Stimulated activated memory B cell treated with anti-CD40 and anti-IgM and Interleukin-4, amounts not matched to agents 10 μg/mL and 1 μg/mL and 100 μg/mL, for 72 hours (primary cell): ENCODE data around the gene GDA.
"Not testable (repeated sequence)": the region's sequence is repeated elsewhere in the genome, so short reads cannot be mapped to it uniquely, and the experiment has no call there.

Experiments
- ATAC-seq: fragments of 150-1000 bp; cut with Tn5 transposase; 2 replicates; pipeline ENCODE4 v1.10.0; 2021
- H3K27ac Mint-ChIP-seq: one replicate; pipeline ENCODE4 v1.8.0; 2022; ENCODE audit warnings: mild to moderate bottlenecking, mixed read lengths
- H3K27me3 Mint-ChIP-seq: one replicate; pipeline ENCODE4 v1.8.0; 2022; ENCODE audit warnings: mixed read lengths
- H3K36me3 Mint-ChIP-seq: one replicate; pipeline ENCODE4 v1.8.0; 2022; ENCODE audit warnings: mixed read lengths
- H3K4me1 Mint-ChIP-seq: one replicate; pipeline ENCODE4 v1.8.0; 2022; ENCODE audit warnings: mixed read lengths
- H3K4me3 Mint-ChIP-seq: one replicate; pipeline ENCODE4 v1.8.0; 2022; ENCODE audit warnings: mild to moderate bottlenecking, moderate library complexity, mixed read lengths
- H3K9me3 Mint-ChIP-seq: one replicate; pipeline ENCODE4 v1.8.0; 2022; ENCODE audit warnings: mixed read lengths

GDA gene

GRCh38 chr9:72270359-72270758, 121.1 kb downstream of the GDA start:
- H3K27ac Mint-ChIP-seq, H3K4me1 Mint-ChIP-seq, H3K9me3 Mint-ChIP-seq, H3K36me3 Mint-ChIP-seq, H3K27me3 Mint-ChIP-seq, H3K4me3 Mint-ChIP-seq, ATAC-seq: not testable (repeated sequence)

- Mint-ChIP-seq H3K9me3 (no peaks in the 10 kb centered on the region), H3K36me3 (no peaks in the 10 kb centered on the region), H3K4me1 (no peaks in the 10 kb centered on the region), H3K27me3 (peaks cover 7% of the 10 kb centered on the region), H3K27ac (no peak overlapping the region), H3K4me3 (no peak overlapping the region)
- no peak for ATAC-seq
Observed at GRCh38 chr9:72271613-72272478, 122.6 kb downstream of the GDA start.

DNA sequence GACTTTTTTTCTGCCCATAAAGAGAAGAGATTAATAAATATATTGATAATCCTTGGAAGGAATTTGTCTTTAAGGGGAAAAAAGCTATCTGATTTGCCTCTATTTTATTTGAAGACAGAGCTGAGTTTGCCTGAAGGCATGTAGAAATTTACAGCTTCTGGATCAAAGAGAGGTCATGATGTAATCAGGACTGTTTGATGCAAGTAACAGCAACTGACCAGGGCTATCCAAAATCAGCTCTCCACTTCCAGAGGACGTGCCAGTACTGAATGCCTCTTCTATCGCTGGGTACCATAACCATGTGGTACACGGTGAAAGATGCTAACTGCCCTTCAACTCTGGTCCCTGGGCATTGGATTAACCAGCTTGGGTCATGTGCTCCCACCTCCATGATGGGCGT, 125.2 kb downstream of the GDA start:
- no peaks in the 10 kb centered on the region for H3K27me3 Mint-ChIP-seq

GRCh38 chr9:72274916-72275315, 125.7 kb downstream of the GDA start:
- Mint-ChIP-seq H3K27me3 (no peaks in the 10 kb centered on the region), H3K9me3 (no peaks in the 10 kb centered on the region), H3K27ac (no peak overlapping the region), H3K4me1 (no peaks in the 10 kb centered on the region), H3K4me3 (no peak overlapping the region), H3K36me3 (no peaks in the 10 kb centered on the region)
- ATAC-seq, result peak; percentile 11

More for the DNA sequence above, 125.2 kb downstream of the GDA start:
- no peaks in the 10 kb centered on the region for H3K4me1 Mint-ChIP-seq
- H3K36me3 Mint-ChIP-seq, result no peaks in the 10 kb centered on the region
- no peak for ATAC-seq
- no peak overlapping the region for H3K4me3 Mint-ChIP-seq
- H3K9me3 Mint-ChIP-seq, result no peaks in the 10 kb centered on the region
- H3K27ac Mint-ChIP-seq, result no peak overlapping the region

DNA sequence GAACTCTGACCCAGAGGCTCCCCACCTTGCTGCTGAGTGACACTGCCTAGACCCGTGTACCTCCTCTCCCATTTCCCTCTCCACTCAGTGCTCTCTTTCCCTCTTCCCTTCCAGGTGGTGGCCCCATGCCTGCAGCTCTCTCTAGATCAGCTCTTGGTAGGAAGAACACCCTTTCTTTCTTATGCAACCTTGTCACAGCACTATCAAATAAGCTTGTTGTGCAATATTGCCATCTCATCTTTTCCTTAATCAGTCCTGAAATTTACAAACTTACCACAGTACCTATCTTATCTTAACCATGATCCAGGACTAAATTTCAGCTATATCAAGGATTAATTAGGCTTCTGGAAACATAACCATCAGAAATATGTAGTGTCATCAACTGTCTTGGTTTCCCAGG, 127.2 kb downstream of the GDA start:
- Mint-ChIP-seq H3K27me3 (no peaks in the 10 kb centered on the region), H3K27ac (no peak overlapping the region), H3K36me3 (no peaks in the 10 kb centered on the region), H3K9me3 (no peaks in the 10 kb centered on the region), H3K4me3 (no peak overlapping the region), H3K4me1 (no peaks in the 10 kb centered on the region)
- ATAC-seq, result no peak

DNA sequence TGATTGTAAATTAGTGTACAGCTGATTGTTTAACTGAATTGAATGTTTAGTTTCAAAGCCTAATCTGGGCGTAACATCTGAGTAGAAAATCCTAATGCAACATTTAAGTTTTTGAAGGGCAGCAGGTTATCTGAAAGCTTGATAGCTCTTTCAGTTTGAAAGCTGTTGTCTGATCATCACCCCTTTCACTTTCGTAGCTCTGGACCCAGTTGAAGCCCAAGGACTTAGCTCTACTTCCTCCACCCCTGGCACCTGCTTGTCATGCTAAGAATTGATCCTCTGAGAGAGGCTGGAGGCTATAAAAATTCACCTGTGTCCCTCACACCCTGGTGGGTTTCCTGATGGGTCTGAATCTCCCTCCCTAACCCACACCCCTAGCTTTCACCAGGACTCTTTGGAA, 129.7 kb downstream of the GDA start:
- H3K27ac Mint-ChIP-seq, result no peak overlapping the region
- no peak overlapping the region for H3K4me3 Mint-ChIP-seq
- ATAC-seq, result no peak
- no peaks in the 10 kb centered on the region for H3K4me1 Mint-ChIP-seq
- no peaks in the 10 kb centered on the region for H3K36me3 Mint-ChIP-seq
- no peaks in the 10 kb centered on the region for H3K9me3 Mint-ChIP-seq
- H3K27me3 Mint-ChIP-seq, result no peaks in the 10 kb centered on the region

DNA sequence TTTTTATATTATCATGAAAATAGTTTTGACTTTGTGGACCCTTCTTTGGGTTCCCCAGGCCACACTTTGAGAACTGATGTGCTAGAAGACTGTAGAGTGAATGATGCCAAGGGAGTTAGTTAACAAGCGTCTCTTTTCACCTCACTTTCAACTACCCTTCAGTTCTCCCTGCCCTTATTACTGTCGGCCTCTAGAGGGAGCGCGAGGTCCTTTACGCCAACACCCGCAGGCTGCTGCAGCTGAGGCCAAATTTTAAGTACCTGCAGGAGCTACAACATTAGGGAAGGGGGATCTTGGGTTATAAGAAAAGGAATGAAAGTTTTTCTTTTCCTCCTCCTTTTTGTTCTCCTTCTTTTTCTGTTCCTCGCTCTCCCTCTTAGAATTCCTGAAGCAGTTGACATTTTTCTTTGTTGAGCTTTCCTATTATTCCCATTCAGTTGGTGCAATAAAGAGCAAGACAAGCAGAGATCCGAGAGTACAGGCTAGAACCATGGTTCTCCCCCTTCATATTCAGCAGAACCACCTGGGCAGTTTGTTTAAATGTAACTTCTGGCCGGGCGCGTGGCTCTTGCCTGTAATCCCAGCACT, 131.8 kb downstream of the GDA start:
- H3K4me1 Mint-ChIP-seq, result no peaks in the 10 kb centered on the region
- H3K27ac Mint-ChIP-seq, result no peak overlapping the region
- H3K4me3 Mint-ChIP-seq, result no peak overlapping the region
- H3K36me3 Mint-ChIP-seq, result no peaks in the 10 kb centered on the region
- no peaks in the 10 kb centered on the region for H3K27me3 Mint-ChIP-seq
- no peaks in the 10 kb centered on the region for H3K9me3 Mint-ChIP-seq
- ATAC-seq, result peak; percentile 80

GRCh38 chr9:72289401-72289800, 140.2 kb downstream of the GDA start:
- no peak for ATAC-seq
- no peaks in the 10 kb centered on the region for H3K27me3 Mint-ChIP-seq
- no peak overlapping the region for H3K4me3 Mint-ChIP-seq
- no peaks in the 10 kb centered on the region for H3K36me3 Mint-ChIP-seq
- H3K27ac Mint-ChIP-seq, result no peak overlapping the region
- no peaks in the 10 kb centered on the region for H3K9me3 Mint-ChIP-seq
- H3K4me1 Mint-ChIP-seq, result peaks cover 12% of the 10 kb centered on the region

GRCh38 chr9:72290311-72290710, 141.1 kb downstream of the GDA start:
- Mint-ChIP-seq H3K36me3 (no peaks in the 10 kb centered on the region), H3K27ac (no peak overlapping the region), H3K27me3 (no peaks in the 10 kb centered on the region), H3K4me3 (no peak overlapping the region), H3K9me3 (no peaks in the 10 kb centered on the region), H3K4me1 (peaks cover 19% of the 10 kb centered on the region)
- no peak for ATAC-seq

- not testable (repeated sequence) for H3K4me3 Mint-ChIP-seq, ATAC-seq, H3K27ac Mint-ChIP-seq, H3K36me3 Mint-ChIP-seq, H3K27me3 Mint-ChIP-seq, H3K9me3 Mint-ChIP-seq
- H3K4me1 Mint-ChIP-seq, result peaks cover 19% of the 10 kb centered on the region
Observed at GRCh38 chr9:72291576-72291975, 142.3 kb downstream of the GDA start.

DNA sequence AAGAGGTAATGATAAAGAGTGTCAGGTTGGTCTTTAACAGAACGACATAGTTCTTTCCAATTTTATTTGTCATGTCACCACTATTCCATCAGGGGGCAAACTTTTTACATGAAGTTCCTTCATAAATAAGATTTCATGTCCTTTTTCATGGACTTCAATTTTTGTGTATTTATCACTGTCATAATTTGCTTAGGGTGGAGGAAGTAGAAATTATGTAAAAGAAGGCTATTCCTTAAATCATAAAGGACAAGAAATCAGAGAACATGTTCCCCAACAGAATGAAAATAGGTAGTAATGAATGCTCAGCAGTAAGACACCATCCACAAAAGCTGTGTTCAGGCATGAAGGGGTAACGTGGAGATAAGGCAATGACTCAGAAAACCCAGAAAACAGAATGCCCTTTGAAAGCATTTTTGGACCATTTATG, 143.0 kb downstream of the GDA start:
- Mint-ChIP-seq H3K4me3 (no peak overlapping the region), H3K27me3 (no peaks in the 10 kb centered on the region), H3K9me3 (no peaks in the 10 kb centered on the region), H3K27ac (no peak overlapping the region), H3K36me3 (no peaks in the 10 kb centered on the region), H3K4me1 (peaks cover 19% of the 10 kb centered on the region)
- ATAC-seq, result no peak

DNA sequence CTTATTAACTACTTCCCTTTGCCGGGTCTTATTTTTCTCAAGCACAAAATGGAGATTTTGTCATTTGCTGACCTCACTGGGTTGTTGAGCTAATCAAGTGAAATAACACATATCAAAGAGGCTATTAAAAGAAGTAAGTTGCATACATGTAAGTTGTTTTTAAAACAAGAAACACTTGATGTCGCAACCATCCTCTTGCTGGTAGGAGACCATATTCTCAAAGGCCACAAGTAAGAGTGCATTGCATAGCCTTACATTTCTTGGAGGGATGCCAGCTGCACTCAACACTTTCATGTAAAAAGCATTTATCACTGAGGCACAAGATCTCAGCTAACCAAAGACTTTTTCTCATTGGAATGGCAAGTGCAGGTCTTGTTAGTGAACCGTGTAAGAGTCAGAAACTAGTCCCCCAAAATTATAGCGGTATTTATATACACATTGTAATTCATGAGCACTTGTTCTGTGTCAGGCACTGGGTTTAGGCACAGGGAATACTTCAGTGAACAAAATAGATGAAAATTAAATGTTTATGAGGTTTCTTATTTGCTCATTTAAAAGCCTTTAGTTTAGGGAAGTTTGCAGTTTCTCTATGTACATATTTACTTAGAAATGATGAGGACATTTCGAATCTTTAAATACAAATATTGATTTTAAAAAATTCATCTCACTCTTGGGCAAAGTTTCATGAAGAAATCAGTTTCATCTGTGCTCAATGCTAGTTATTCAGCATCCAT, 143.8 kb downstream of the GDA start:
- H3K9me3 Mint-ChIP-seq, result no peaks in the 10 kb centered on the region
- no peak overlapping the region for H3K27ac Mint-ChIP-seq
- ATAC-seq, result no peak
- H3K4me1 Mint-ChIP-seq, result peaks cover 19% of the 10 kb centered on the region
- H3K36me3 Mint-ChIP-seq, result no peaks in the 10 kb centered on the region
- no peak overlapping the region for H3K4me3 Mint-ChIP-seq
- no peaks in the 10 kb centered on the region for H3K27me3 Mint-ChIP-seq

GRCh38 chr9:72294936-72295335, 145.7 kb downstream of the GDA start:
- no peak for ATAC-seq
- Mint-ChIP-seq H3K27me3 (no peaks in the 10 kb centered on the region), H3K4me1 (peaks cover 21% of the 10 kb centered on the region)

DNA sequence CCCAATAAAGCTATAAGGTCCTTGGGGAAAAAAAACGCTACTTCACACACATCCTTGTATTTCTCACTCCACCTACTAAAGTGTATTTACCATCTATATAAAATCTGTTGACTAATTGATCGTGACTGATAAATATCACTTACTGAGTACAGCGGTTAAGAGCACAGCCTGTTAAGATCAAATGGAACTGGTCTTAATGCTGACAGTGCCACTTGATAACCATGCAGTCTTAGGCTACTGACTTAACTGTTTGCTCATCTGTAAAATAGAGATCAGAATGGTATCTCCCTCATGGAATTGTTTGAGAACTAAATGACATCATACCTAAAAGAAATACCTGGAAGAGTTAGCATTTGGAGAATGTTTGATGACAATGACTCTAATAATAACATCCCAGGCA, 148.3 kb downstream of the GDA start:
- peaks cover 31% of the 10 kb centered on the region for H3K4me1 Mint-ChIP-seq
- no peak overlapping the region for H3K27ac Mint-ChIP-seq
- no peaks in the 10 kb centered on the region for H3K36me3 Mint-ChIP-seq
- no peak overlapping the region for H3K4me3 Mint-ChIP-seq
- no peaks in the 10 kb centered on the region for H3K9me3 Mint-ChIP-seq
- H3K27me3 Mint-ChIP-seq, result no peaks in the 10 kb centered on the region
- ATAC-seq, result no peak

More at GRCh38 chr9:72294936-72295335, 145.7 kb downstream of the GDA start:
- Mint-ChIP-seq H3K9me3 (no peaks in the 10 kb centered on the region), H3K27ac (no peak overlapping the region), H3K36me3 (no peaks in the 10 kb centered on the region), H3K4me3 (no peak overlapping the region)

DNA sequence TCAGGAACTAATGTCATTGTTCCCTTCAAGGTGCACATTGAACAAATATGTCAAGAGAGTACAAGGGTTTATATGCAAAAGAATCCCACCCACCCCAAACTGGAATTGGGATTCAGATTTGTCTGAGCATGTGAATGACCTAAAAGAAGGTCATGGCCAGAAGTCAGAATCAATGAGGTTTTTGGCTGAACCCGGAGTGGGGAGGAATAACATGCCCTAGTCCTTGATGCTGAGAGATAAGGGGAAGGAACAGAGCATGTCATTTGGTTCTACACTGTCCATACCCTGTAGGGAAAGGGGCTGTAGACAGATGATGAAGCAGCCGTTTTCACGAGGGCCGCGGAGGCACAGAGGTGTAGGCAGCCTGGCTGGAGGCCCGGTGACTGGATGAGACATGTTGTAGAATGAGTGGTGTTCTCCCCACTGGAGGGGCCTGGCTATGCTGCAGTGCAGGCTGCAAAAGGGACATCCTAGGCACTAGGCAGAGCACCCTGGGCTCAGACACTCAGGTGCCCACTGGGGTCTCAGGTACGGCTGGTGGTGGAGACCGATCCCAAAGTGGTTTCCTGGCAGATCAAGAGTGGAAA, 149.9 kb downstream of the GDA start:
- ATAC-seq, result no peak
- no peak overlapping the region for H3K27ac Mint-ChIP-seq
- H3K9me3 Mint-ChIP-seq, result no peaks in the 10 kb centered on the region

More for the DNA sequence above, 149.9 kb downstream of the GDA start:
- Mint-ChIP-seq H3K4me1 (peaks cover 31% of the 10 kb centered on the region), H3K27me3 (no peaks in the 10 kb centered on the region), H3K36me3 (no peaks in the 10 kb centered on the region), H3K4me3 (no peak overlapping the region)
